HG03378 (cell line): ENCODE results near the gene SNED1.

Experiments
- ATAC-seq: cut with Tn5 transposase; IDR thresholded peaks from one replicate; pipeline ENCODE4 v1.9.1; 2021; ENCODE audit warnings: mild to moderate bottlenecking, moderate library complexity; ENCODE audit not compliant: unreplicated experiment

SNED1 gene

DNA sequence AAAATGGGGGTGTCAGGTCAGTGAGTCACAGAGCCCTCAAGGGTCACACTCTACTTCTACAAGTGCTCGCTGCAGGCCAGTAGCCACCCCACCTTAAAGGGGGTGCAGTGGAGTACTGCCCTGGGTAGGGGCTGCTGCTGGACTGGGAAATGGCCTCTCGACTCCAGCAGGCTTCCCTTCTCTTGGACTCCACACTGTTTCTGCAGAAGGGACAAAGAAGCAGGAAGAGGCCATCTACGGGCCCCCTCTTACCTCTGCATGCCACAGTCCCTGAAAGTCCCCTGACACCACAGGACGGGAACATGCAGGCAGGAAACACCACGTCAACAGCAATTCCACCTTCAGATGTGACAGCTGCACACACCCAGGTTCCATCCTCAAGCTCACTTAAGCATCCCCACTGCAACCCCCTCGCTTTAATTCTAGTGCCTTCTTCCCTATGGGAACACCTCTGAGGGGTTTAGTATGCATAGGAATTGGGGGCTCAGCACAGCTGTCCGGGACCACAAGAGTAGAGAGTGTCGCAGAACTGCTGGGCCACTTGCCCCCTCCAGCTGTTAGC, 22.3 kb downstream of the SNED1 start:
- ATAC-seq, result no peak

DNA sequence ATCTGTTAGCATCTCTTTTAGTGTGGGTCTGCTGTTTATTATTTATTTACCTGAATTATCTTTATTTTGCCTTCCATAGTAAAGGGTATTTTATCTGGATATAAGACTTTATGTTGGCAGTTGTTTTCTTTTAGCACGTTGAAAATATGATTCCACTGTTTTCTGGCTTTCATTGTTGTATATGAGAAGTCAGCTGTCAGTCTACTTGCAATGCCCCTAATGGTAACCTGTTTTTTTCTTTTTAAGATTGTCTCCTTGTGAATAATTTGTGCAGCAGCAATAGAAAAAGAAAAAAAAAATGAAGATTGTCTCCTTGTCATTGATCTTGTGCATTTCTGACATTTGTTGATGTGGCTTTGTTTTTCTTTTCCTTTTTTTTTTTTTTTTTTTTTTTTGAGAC, 27.2 kb downstream of the SNED1 start:
- ATAC-seq, result no peak

DNA sequence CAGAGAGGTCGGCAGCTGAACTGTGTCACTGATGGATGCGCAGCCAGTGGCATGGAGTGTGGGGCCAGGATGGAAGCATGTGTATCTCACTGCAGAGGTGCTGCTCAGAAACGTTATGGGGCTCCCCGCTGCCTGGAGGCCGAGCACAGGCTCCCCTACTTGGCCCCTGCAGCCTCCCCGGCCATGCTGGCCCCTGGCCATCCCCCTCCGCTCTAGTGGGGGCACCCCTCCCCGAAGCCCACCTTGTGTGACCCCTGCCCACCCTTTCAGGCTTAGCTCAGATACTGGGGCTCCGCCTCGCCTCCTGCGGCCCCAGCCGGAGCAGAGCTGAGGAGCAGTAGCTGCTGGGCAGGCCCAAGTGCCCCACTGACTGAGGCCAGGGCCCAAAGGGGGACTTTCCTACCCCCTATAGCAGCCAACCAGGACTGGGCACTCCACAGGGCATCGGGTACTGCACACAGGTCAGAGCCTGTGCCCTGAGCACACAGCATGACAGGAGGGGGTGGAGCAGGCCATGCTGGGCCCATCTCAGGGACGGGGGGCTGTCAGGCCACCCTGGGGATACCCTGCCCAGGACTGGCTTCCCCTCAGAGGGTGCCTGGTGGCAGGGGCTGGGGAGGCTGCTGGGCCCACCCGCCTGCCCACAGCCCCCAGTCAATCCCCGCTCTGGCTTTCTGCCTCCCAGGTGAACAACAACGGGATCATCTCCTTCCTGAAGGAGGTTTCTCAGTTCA, 31.3 kb downstream of the SNED1 start:
- no peak for ATAC-seq

DNA sequence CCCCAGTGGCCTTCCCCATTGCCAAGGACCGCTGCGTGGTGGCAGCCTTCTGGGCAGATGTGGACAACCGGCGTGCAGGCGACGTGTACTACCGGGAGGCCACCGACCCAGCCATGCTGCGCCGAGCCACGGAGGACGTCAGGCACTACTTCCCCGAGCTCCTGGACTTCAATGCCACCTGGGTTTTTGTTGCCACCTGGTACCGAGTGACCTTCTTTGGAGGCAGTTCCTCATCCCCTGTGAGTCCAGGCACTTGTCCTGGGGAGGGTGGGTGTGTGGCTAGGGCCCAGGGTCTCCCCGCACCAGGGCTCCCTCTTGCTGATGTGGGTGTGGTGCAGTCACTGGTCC, 31.9 kb downstream of the SNED1 start:
- ATAC-seq, result no peak

DNA sequence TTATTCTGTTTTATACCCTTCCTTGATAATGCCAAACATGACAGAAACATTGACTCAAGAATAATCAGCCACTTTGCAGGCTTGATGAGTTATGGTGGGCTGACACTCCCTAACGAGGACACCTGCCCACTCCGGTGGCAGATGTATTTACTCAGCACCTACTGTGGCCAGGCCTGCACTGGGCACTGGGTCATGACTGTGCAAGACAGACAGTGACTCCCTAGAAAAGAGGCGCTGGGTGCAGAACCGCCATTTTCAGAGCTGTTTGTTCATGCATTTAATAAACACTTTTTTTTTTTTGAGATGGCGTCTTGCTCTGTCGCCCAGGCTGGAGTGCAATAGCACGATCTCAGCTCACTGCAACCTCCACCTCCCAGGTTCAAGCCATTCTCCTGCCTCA, 32.5 kb downstream of the SNED1 start:
- ATAC-seq, result no peak

DNA sequence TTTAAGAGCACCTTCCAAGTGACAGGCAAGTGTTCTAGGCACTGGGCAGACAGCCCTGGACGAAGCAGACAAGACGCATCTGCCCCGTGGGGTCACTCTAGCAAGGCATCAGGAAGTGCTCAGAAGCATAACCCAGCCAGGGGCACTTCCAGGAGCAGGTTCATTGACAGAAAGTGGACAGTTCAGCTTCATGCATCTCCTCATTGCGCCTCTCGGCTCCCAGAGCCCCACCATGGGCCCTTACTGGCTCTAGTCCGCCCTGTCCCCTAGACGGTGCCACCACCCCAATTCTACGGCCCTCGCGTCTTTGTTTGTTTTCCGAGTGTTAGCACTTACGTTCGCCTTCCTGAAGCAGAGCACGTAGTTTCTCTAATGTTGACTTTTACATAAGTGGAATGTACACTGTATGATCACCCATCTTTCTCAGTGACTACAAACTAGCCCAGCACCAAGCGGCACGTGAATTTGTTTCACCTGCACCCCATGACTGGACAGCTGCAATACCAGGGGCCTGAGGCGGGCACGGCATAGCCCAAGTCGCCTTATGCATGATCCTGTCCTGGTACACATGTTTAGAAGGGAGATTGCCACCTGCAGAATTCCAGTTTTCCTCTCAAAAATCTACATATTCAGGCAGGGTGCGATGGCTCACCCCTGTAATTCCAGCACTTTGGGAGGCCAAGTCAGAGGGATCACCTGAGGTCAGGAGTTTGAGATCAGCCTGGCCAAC, 33.2 kb downstream of the SNED1 start:
- ATAC-seq, result no peak

DNA sequence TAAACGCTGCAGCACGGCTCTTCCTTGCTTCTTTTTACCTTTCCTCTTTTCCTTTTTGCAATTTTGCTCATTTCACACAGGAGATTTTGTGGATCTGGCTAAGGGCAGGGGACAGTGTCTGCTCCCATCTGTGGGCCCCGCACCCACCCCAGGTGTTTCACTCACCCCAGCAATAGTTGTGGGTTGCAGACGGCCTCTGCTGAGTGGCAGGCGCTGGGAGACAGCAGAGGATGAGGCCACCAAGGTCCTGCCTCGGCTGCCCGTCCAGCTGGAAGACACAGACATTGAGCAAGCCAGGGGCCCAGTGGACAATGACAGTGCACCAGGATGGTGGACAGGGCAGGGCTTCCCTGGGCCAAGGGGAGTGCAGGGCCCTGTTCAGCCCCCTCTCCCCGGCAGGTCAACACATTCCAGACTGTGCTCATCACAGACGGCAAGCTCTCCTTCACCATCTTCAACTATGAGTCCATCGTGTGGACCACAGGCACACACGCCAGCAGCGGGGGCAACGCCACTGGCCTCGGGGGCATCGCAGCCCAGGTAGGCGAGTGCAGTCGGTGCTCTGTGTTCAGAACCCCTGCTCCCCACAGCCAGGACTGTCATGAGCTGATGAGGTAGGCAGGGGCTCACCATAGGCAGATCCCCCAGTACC, 35.0 kb downstream of the SNED1 start:
- no peak for ATAC-seq

DNA sequence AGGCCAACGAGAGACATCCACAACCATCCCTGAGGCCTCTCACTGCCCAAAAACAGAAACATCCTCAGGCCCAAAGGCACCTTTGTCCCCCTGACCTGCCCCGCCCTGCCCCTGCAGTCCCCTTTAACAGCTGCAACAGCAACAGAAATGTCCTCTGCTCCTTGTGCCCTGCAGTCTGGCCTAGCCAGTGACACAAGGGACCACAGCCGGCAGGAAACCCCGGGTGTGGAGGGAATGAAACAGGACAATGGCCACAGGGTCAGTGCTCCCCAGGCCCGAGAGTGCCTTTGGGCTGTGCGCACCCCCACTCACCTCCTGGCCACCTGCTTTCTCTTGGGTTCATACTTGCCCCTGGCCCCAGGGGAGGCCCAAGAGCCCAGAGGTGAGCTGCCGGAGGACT, 35.6 kb downstream of the SNED1 start:
- ATAC-seq, result no peak

DNA sequence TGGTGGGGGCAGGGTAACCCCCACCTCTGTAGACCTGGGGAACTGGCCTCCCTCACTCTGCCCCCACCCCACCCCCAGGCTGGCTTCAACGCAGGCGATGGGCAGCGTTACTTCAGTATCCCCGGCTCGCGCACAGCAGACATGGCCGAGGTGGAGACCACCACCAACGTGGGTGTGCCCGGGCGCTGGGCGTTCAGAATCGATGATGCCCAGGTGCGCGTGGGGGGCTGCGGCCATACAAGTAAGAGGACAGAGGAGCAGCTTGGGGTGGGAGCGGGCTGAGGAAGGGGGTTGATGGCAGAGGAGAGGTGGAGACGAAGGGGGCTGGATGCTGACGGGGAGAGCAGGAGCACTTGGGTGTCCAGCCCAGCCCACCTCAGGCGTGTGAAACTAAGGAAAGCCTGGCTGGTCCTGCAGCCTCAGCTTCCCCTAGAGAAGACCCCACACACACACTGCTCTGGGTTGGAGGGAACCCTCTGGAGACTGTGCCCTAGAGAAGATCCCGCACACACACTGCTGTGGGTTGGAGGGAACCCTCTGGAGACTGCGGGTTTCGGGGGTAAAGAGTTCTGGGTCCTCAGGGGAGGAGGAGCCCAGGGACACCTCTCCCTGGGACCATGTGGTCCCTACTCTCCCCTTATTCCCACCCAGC, 36.2 kb downstream of the SNED1 start:
- no peak for ATAC-seq

DNA sequence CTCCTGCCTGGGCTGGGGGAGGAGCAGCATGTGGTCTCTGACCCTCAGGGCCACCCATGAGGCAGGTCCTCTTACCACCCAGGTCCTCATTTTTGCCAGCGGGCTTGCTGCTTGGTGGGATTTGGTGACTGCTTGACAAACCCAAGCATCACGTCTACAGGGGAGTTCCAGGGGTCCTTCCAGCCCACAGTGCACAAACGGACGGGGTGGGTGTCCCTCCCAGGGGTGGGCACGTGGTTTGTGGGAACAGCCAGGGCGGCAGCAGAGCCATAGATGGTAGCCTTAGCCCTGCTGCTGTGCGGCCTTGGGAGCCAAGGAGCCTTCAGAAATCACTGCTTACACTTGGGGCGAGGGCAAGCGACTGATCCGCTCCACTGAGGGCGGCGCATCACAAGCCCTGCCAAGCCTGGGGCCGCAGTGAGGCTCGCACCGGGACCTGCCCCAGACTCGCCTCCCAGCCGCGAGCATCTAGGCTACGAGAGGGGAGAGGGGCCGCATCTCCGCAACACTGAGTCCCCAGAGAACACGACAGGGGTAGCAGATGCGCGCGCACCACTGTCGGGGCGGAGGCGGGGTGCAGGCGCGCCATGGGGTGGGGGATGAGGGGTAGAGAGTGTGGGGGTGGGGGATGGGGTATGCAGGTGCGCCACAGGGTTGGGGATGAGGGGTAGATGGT, 36.9 kb downstream of the SNED1 start:
- ATAC-seq, result no peak

DNA sequence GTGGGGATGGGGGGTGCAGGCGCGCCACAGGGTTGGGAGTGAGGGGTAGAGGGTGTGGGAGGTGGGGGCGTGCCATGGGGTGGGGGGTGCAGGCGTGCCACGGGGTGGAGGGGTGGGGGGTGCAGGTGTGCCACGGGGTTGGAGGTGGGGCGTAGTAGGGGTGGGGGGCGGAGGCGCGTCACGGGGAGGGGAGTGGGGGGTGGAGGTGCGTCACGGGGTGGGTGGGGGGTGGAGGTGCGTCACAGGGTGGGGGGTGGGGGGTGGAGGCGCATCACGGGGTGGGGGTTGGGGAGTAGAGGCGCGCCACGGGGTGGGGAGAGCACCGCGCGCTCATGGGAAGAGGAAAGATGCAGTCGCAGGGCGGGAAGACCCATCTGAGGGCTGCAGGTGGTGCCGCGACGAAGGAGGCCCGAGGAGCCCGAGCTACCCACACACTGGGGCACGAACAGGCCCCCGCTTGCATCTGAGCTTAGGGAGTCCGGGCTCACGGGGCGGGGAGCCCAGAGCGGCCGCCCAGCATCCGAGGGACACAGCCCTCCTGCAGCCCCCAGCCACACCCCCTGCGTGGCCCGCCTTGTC, 37.5 kb downstream of the SNED1 start:
- no peak for ATAC-seq

DNA sequence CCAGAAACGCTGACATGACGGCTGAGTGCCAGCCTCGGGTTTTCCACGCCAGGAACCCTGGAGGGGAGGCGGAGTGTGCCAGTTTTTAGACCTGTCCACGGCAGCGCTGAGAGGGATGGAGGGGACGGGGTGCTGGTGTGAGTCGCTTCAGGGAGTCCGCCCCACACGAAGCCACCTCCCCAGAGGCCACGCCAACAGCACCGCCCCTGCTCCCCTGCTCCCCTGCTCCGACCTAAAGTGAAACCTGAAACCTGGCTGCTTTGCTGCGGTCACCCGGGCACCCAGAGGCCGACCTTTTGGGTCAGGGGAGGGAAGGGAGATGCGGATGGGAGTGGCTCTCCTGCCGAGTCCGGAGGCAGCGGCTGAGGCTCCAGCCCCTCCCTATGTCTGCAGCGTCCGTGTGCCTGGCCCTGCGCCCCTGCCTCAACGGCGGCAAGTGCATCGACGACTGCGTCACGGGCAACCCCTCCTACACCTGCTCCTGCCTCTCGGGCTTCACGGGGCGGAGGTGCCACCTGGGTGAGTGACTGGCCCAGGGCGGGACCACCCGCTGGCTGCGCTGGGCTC, 38.1 kb downstream of the SNED1 start:
- no peak for ATAC-seq

DNA sequence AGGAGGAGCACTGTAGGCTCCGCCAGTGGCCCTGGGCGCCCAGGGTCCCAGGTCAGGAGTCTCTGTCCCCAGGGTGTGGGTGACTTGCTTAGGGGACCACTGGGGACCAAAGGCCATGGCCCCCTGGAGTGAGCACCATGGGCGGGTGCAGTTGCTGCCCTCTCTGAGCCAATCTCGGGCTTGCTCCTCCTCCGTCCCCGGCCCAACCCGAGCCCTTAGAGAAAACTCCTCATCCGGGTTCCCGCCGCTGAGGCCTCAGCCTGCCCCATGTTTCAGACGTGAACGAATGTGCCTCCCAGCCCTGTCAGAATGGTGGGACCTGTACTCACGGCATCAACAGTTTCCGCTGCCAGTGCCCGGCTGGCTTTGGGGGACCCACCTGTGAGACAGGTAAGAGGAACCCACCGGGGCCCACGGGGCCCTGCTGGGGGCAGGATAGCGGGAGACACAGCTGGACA, 38.6 kb downstream of the SNED1 start:
- no peak for ATAC-seq

DNA sequence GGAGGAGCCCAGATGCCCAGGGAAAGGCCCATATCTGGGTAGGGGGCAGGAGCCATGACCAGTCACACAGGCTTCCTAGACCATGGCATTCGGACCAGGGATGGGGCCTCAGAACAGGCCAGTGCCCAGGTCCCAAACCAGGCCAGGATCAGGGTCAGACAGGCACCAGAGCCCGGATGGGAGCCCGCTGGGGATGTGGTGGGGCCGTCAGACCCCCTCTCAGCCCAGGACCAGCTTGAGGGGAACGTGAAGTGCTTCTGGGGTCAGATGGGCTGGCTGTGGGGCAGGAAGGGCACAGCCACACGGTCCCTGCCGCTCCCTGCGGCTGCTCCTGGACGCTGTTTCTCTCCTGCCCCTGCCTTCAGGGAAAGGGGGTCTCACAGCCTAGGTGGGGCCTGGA, 39.1 kb downstream of the SNED1 start:
- ATAC-seq, result no peak

DNA sequence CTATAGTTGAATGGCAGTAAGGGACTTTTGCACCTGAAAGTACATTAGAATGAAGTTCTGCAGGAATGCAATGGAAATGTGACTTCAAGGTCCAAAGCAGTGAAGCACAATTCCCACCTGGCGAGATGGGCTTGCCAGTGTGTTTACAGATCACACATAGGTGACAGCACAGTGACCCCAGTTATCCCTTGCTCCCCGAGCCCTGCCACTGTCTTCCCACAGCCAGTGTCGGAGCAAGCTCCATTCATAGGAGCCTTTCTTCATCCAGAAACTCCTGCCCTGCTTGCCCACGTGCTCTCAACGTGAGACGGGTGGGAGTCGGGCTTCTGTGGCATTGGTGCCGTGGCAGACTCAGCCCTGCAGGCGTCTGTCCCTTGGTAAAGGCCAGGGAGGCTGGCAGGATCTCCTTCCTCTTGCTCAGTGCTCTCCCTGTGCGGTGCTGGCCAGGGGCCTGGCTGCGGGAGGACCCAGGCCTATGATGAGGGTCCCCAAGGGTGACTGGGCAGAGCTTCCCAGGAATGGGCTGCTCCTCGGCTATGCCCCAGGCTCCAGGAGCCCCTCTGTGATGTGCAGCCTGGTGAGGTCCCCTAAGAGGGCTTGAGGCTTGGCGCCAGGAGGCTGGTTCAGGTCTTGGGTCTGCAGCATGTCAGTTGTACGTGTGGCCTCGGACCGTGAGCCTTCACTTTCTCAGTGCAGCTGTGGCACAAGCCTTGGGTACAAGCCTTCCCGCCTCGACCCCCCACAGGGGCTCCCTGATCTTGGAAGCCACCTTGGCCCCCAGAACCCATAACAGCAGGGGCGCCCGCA, 40.2 kb downstream of the SNED1 start:
- ATAC-seq, result no peak

DNA sequence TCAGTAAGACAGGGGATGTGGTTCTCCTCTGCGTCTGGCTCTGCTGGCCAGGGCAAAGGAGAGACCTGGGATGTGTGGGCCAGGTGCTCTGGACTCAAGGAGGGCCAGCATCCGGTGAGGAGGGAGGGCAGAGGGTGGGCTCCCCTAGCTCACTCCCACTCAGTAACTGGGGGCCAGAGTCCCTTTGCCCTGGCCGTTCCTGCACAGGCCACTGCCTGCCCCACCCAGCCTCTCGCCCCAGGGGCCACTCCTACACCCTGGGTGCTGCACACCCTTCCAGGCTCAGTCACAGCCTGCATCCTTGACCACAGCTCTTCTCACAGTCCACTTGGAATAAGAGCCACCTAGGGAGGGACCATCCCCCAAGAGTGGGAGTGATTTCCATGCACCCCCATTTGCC, 41.0 kb downstream of the SNED1 start:
- ATAC-seq, result no peak

DNA sequence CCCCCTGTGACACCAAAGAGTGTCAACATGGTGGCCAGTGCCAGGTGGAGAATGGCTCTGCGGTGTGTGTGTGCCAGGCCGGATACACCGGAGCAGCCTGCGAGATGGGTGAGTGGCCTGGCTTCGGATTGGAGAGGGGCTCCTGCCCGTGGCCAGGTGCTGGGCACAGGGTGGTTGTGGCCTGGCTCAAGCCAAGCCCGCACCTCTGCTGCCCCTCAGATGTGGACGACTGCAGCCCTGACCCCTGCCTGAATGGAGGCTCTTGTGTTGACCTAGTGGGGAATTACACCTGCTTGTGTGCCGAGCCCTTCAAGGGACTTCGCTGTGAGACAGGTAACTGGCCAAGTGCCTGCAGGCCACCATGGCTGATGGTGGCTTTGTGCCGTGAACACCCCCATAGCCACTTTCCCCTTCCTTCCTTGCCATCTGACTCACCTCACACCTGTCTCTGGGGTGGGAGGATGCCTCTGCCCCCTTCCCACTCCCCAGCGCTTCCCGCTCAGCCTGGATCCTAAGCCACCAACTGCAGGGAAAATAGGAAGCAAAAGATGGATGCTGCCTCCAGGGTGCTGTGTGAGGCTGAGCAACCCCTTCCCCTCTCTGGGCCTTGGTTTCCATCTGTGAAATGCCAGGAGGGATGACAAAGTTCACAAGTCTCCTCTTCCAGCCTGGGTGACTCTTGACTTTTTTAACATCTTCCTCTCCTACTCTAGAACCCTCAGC, 41.8 kb downstream of the SNED1 start:
- ATAC-seq, result no peak

DNA sequence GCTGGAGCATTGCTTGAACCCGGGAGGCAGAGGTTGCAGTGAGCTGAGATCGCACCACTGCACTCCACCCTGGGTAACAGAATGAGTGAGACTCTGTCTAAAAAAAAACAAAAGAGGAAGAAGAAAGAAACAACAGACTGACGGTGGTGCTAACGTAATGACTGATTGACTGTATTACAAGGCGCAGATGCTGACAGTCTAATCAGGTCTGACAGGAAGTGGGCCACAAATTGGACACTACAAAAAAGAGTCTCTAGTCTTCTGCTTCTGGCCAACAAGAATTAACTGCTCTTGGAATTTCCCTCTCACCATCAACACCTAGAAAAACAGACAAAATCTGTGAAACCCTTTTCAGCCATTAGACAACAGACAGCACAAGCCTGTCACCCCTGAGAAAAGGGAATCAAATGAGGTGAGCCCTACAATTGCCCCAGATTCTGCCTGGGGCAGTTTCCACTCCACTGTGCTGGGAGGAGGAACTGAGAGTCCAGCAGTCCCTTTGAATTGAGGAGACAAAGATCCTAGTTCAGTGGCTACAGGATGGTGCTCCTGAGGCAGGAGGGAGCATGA, 43.3 kb downstream of the SNED1 start:
- ATAC-seq, result peak; percentile 81
